ENCODE measurements around the gene PRKCD.
"Not testable (repeated sequence)": the region's sequence is repeated elsewhere in the genome, so short reads cannot be mapped to it uniquely, and the experiment has no call there.

PRKCD gene

GRCh38 chr3:53139906-53140846 lies 20.8 kb upstream of the PRKCD start:
- DNase-seq (ENCODE audit: low read depth): no peak

GRCh38 chr3:53140847-53141845 lies 19.9 kb upstream of the PRKCD start:
- DNase-seq (ENCODE audit: low read depth): no peak

DNA sequence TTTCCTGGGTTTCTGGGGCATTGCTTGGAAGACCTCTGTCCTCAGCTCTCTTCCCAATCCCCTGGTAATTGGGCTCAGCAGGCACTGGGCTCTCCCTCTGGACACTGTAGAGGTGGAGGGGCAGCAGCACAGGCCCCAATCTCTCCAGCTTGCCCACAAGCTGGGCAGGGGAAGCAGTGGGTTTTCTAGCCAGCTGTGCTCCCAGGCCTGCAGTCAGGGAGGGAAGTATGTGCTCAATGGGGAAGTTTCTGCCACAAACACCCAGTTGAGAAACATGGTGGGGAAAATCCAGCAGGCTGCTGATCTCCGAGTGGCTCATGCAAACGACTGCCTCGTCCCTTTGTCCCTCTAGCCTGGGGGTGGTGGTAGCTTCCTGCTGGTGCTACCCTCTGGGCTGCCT lies 18.0 kb upstream of the PRKCD start:
- no peak for DNase-seq (ENCODE audit: low read depth)

GRCh38 chr3:53144446-53144845 lies 16.6 kb upstream of the PRKCD start:
- DNase-seq (ENCODE audit: low read depth): no peak

DNA sequence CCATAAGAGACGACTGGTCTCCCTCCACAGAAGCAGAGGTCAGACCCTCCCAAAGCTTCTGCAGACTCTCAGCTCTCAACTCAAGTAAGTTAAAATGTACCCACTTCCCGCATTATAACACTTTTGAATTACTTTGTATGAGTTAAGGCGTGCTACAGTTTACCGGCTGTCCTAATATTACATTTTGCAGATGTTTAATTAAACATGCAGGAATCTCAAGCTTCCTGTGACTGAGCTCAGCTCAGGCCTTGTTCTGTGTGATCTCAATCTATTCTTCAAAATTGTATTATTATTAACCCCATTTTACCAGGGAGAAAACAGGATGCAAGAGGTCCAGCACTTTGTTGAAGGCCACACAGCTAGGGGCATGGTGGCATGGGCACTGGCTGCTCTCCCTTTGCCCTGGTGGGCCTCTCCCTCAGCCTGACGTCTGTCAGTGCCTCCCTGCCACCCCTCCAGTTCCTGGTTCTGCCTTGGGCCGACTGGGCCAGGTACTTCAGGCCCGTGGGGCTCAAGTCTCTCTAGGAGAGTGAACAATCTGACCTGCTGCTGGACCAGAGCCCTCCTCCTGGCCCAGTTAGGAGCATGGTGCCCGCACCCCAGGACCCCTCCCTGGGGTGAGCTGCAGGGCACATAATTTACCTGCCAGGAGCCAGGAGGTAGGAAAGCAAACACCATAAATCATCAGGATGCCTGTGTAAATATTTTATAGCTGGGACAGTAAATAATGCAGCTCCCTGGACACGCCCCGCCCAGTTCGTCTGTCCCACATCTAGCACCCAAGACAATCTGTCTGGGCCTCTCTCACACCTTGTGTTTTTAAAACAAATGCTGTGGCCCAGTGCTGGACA lies 15.9 kb upstream of the PRKCD start:
- no peak for DNase-seq (ENCODE audit: low read depth)

DNA sequence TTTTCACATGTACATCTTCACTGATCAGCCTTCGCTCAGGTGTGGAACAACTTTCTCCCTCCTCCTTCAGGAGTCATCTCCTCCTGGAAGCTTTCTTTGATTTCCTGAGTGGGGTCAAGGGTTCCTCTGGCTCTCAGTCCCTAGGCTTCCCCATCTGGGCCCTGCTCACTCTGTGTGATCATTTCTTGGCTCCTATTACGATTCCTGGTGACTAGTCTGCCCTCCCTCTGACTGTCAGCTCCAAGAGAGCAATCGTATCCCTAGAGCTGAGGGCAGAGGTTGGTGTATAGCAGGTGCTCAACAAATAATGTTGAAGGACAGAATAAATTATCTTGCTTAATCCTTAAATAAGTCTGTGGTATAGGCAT lies 15.3 kb upstream of the PRKCD start:
- DNase-seq (ENCODE audit: low read depth): no peak

GRCh38 chr3:53146319-53146891 lies 14.6 kb upstream of the PRKCD start:
- DNase-seq (ENCODE audit: low read depth): no peak

- no peak for DNase-seq (ENCODE audit: low read depth)
Measured at GRCh38 chr3:53147151-53147902, 13.7 kb upstream of the PRKCD start.

DNA sequence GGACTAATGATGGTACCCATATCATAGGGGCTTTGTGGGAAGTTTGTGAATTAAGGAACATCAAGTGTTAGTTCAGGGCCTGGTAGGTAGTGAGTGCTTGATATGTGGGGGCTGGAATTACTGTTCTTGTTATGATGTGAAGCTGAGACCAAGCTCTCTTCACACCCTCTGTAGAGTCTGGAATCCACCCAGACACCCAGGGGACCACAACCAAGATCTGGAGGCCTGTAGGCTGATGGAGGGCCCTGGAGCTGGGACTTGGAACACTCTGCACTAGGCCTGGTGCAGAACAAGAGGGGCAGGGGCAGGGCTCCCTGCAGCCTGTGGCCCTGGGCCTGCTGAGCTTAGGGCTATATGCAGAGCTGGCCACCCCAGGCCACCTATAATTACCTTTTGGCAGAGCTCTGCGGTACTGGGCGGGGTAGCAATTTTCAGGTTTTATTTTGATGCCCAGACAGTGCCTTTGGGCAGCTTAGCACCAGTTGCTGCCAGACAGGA lies 13.1 kb upstream of the PRKCD start:
- no peak for DNase-seq (ENCODE audit: low read depth)

GRCh38 chr3:53149006-53149690 lies 11.9 kb upstream of the PRKCD start:
- no peak for DNase-seq (ENCODE audit: low read depth)

- no peak for DNase-seq (ENCODE audit: low read depth)
Measured at GRCh38 chr3:53149699-53150098, 11.3 kb upstream of the PRKCD start.

- no peak for DNase-seq (ENCODE audit: low read depth)
Measured at GRCh38 chr3:53150247-53151085, 10.5 kb upstream of the PRKCD start.

DNA sequence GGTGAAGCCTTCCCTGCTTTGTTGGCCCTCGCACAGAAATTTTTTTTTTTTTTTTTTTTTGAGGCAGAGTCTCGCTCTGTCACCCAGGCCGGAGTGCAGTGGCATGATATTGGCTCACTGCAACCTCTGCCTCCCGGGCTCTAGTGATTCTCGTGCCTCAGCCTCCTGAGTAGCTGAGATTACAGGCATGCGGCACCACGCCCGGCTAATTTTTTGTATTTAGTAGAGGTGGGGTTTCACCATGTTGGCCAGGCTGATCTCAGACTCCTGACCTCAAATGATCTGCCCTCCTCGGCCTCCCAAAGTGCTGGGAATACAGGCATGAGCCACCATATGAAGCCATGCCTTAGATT lies 9.9 kb upstream of the PRKCD start:
- DNase-seq (ENCODE audit: low read depth): not testable (repeated sequence)

- DNase-seq (ENCODE audit: low read depth): no peak
Measured at GRCh38 chr3:53151465-53151864, 9.5 kb upstream of the PRKCD start.

DNA sequence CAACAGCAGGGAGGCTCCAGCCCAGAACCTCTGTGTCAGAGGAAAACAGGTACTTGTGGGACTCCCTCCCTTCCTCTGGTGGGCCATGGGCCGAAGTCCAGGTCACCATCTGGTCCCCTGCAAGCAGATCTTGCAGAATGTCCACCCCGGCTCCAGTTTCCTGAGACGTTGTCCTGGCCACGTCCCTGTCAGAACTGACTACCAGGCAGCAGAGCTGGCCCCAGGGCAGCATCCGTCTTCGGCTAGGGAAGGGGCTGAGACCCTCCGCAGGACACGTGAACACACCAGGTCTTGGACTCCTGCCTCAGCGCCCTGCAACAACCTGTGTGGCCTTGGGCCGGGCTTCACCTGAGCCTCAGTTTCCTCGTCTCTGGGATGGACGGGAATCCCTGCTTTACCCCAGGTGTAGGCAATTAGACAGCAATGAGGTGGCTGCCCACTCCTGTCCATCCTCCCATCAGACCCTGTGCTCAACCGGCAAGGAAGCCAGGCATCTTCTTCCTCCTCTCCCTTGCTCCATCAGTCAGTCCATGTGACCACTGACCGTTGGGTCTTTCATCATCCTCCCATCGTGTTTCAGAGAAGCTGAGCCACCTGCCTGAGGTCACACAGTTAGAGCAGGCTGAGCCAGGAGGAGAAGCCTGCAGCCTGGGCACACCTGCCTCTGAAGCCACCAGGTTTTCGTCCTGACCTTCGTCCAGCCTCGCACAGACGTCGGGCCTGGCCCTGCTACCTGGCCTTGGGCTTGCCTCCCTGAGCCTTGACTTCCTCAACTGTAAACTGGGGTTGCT lies 8.9 kb upstream of the PRKCD start:
- DNase-seq (ENCODE audit: low read depth): no peak

- no peak for DNase-seq (ENCODE audit: low read depth)
Measured at GRCh38 chr3:53153264-53153823, 7.7 kb upstream of the PRKCD start.

DNA sequence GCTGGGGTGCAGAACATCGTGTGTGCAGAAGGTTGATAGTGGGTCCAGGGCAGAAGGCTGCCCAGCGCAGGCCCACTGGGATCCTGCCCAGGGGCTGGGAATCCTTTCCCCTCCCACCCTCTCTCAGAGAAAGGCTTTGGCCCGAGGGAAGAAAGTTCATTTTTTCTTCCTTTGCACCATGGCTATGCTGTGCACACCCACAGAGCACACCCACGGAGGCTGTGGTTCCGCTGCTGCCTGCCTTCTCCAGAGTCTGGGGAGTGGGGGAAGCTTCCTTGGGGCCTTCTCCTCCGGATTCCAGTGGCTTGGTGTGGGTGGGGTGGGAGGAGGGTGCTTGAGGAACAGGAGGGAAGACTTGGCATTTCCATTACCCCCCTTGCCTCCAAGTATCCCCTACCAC lies 7.0 kb upstream of the PRKCD start:
- DNase-seq (ENCODE audit: low read depth): no peak

GRCh38 chr3:53154881-53155285 lies 6.1 kb upstream of the PRKCD start:
- no peak for DNase-seq (ENCODE audit: low read depth)

All from T follicular helper cell (primary cell).